Tibial nerve (tissue), 4 donors: ENCODE results near the gene CD7. TPM values are rescaled to one million over a fixed set of nuclear protein-coding genes. Genes with fewer than 3 reads are reported as not detected.
A peak's percentile ranks its signal among the peaks of the same experiment; 100 is the strongest.

Source experiments
- DNase-seq, 2 donors: peaks; one replicate each; pipeline ENCODE4 v3.0.0-alpha.2; 2019; ENCODE audit warnings: low spot score in 2 of 2
- H3K27ac ChIP-seq, 4 donors: fragments of 200-600 bp; sonication (generic) in 3 of 4; one replicate each; pipeline ENCODE4 v1.5.1; 2017 to 2019; ENCODE audit warnings: mild to moderate bottlenecking in 1 of 4
- H3K27me3 ChIP-seq, 2 donors: fragments of 200-600 bp; sonication (generic) in 1 of 2; one replicate each; pipeline versions ENCODE4 v1.5.1 to v1.6.0; 2017 to 2019
- H3K36me3 ChIP-seq, 3 donors: fragments of 200-600 bp; sonication (generic); one replicate each; pipeline ENCODE4 v1.5.1; 2018 to 2019
- H3K4me1 ChIP-seq, 4 donors: fragments of 200-600 bp; sonication (generic) in 3 of 4; one replicate each; pipeline ENCODE4 v1.5.1; 2017 to 2019
- H3K4me3 ChIP-seq, 4 donors: fragments of 200-600 bp; sonication (generic) in 3 of 4; one replicate each; pipeline ENCODE4 v1.5.1; 2017 to 2019; ENCODE audit warnings: mild to moderate bottlenecking in 1 of 4, moderate library complexity in 1 of 4
- H3K9me3 ChIP-seq, 4 donors: fragments of 200-600 bp; sonication (generic) in 3 of 4; one replicate each; pipeline ENCODE4 v1.5.1; 2017 to 2019
- EP300 ChIP-seq, 2 donors: sonication (generic); formaldehyde crosslinking; IDR thresholded peaks; one replicate each; pipeline ENCODE4 v1.6.1; 2017; ENCODE audit warnings: antibody characterized with exemption in 2 of 2, mild to moderate bottlenecking in 1 of 2
- POLR2A ChIP-seq, 2 donors: fragments of 450-650 bp; IDR thresholded peaks; one replicate each; pipeline ENCODE4 v1.6.1; 2017; ENCODE audit warnings: antibody characterized with exemption in 2 of 2, mild to moderate bottlenecking in 2 of 2, moderate library complexity in 2 of 2
- WGBS, 2 donors: methylation state at CpG; one replicate each; pipeline ENCODE4 v1.1.5; 2018; 5-methylcytosine and 5-hydroxymethylcytosine counted together
- total RNA-seq, 4 donors: library from RNA; depleted of rRNA; stranded (reverse); fragments of >200 nt; gene quantifications; one replicate each; pipeline ENCODE4 v1.1.0, GENCODE V29; 2016
- TF ChIP-seq, protein P1 (sequence below), 5 experiments: fragments of 200-600 bp in 3 of 5; fragments of 450-650 bp in 2 of 5; sonication (generic) in 3 of 5; IDR thresholded peaks; one replicate each; pipeline ENCODE4 v1.5.1; 2016 to 2019; ENCODE audit warnings: antibody characterized with exemption in 5 of 5, mild to moderate bottlenecking in 3 of 5, moderate library complexity in 2 of 5

The CD7 gene
- total RNA-seq, 4 donors from 2014 or later = 0.63 to 0.90 TPM; not detected in 2

DNA sequence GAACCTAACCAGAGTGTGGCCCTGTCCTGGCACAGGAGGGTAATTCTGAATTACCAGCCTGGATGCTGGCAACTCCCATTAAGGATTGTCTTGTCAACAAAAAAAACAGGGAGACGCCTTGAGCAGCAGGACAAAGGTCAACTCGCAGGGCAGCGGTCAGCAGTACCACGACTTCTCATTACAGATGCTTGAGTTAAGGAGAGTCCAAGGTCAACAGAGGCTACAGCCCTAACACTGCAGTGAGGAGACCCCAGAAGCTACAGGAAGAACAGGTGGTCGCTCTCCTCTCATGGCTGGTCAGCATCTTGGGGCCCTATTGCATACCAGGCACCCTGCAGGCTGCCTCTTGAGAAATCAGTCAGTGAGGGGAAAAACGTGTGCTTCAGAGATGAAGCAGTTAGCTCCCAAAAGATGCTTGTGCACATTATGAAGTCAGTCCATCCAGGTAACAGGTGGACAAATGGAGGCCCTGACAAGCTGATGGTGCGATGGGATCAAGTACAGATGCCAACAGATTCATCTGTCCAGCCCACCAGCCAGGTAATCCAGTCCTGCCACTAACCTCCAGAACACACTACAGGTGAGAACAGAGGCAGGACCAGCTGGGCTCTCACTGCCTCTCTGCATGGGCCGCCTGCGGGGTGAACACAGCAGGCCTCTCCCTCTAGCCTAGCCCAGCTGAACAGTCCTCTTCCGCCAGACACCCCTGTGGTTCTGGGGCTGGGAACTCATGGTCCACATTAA lies 48.1 kb downstream of the CD7 start:
- H3K27ac ChIP-seq = peak overlapping the region in 3 of 4 donors; percentile 58 to 94 (median 81)
- TF ChIP-seq, protein P1, sequence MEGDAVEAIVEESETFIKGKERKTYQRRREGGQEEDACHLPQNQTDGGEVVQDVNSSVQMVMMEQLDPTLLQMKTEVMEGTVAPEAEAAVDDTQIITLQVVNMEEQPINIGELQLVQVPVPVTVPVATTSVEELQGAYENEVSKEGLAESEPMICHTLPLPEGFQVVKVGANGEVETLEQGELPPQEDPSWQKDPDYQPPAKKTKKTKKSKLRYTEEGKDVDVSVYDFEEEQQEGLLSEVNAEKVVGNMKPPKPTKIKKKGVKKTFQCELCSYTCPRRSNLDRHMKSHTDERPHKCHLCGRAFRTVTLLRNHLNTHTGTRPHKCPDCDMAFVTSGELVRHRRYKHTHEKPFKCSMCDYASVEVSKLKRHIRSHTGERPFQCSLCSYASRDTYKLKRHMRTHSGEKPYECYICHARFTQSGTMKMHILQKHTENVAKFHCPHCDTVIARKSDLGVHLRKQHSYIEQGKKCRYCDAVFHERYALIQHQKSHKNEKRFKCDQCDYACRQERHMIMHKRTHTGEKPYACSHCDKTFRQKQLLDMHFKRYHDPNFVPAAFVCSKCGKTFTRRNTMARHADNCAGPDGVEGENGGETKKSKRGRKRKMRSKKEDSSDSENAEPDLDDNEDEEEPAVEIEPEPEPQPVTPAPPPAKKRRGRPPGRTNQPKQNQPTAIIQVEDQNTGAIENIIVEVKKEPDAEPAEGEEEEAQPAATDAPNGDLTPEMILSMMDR (IDR thresholded peaks at IDR 0.05) = no peak
- TF ChIP-seq EP300 (IDR thresholded peaks at IDR 0.05) (no peak), POLR2A (IDR thresholded peaks at IDR 0.05) (no peak)
- peaks cover 0 to 79% (median 61%) of the 10 kb centered on the region in 4 donors for H3K4me1 ChIP-seq
- H3K4me3 ChIP-seq = no peak overlapping the region
- no peak for DNase-seq
- 55 to 57% methylated on average over 10 of the region's 10 CpGs for WGBS, 2 donors
- H3K9me3 ChIP-seq = no peaks in the 10 kb centered on the region
- peaks cover 0 to 36% (median 27%) of the 10 kb centered on the region in 3 donors for H3K36me3 ChIP-seq
- no peaks in the 10 kb centered on the region for H3K27me3 ChIP-seq

DNA sequence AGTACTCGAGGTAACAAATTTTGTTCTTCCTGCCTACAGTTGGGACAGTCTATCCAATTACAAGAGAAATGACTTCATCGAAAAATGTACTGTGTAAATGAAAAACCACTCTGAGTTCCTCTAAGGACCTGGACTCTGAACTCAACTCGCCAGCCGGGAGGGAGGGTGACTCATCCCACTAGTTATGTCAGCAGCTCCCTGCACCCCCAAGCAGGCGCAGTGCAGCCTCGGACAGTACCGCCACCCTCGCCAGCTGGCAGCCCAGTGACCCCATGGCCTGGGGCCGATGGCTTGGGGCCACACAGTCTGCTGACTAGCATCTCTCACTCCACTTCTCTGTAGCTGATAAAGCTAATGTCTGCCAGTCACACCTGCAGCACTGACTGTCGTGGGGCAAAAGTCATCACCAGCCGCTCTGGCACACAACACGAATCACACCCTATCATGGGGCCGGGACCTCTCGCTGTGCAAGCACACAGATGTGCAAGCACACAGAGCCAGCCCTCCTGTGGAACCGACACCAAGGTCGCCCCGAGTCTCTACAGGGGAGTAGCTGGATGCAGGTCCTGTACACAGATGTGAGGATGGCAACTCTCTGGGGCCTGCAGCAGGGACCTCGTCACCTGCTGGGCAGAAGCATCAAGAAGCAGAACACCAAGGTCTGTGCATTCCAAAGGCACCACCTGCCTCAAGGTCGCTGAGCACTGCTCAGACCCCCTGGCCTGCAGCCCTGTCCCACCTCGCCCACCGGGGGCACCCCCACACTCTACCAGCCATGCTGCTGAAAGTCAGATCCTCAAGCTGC lies 49.6 kb downstream of the CD7 start:
- DNase-seq = peak; percentile 88 to 89
- Histone ChIP-seq H3K4me3 (peak overlapping the region in 1 of 4 donors; percentile 6), H3K36me3 (peaks cover 0 to 52% (median 42%) of the 10 kb centered on the region in 3 donors), H3K4me1 (peaks cover 0 to 81% (median 56%) of the 10 kb centered on the region in 4 donors), H3K27me3 (no peaks in the 10 kb centered on the region), H3K9me3 (no peaks in the 10 kb centered on the region), H3K27ac (peak overlapping the region; percentile 74 to 94 (median 90))
- WGBS, 2 donors = 16 to 23% methylated on average over 16 to 20 of the region's 21 CpGs
- TF ChIP-seq EP300 (IDR thresholded peaks at IDR 0.05) (peak; percentile 48 to 87), POLR2A (IDR thresholded peaks at IDR 0.05) (no peak)
- TF ChIP-seq, protein P1 (IDR thresholded peaks at IDR 0.05) = no peak

DNA sequence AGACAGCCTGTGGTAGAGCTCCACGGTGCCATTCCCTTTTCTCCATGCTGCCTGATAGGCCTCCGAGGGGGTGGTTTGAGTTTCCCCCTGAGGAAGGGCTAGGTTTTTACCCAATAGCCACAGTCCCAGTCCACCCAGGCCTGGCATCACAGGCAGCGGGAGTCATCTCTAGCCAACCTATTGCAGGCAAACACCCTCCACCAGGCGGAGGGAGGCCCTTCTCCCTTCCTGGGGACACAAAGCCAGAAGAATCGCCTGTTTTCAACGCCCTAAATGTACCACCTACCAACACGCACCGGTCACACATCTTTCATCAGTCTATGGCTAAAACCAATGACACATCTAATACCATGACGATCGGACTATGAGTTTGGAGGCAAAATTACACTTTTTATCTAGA lies 51.3 kb downstream of the CD7 start:
- Histone ChIP-seq H3K4me1 (peaks cover 0 to 67% (median 45%) of the 10 kb centered on the region in 4 donors), H3K36me3 (peaks cover 0 to 58% (median 39%) of the 10 kb centered on the region in 3 donors), H3K9me3 (no peaks in the 10 kb centered on the region), H3K27ac (peak overlapping the region in 3 of 4 donors; percentile 90 to 94 (median 91)), H3K4me3 (no peak overlapping the region), H3K27me3 (no peaks in the 10 kb centered on the region)
- WGBS, 2 donors = 85 to 92% methylated on average over 10 of the region's 10 CpGs
- DNase-seq = no peak
- TF ChIP-seq POLR2A (IDR thresholded peaks at IDR 0.05) (no peak), EP300 (IDR thresholded peaks at IDR 0.05) (no peak)
- TF ChIP-seq, protein P1 (IDR thresholded peaks at IDR 0.05) = no peak

Other genes with a start within 250 kb of the CD7 start
- 100 to 1,000 TPM; 129 to 319 (median 160) TPM for gene FASN, start 219.4 kb downstream of the CD7 start, total RNA-seq
- 10 to 100 TPM; 33.5 to 91.2 (median 47.9) TPM for gene CCDC57, start 104.8 kb downstream of the CD7 start, total RNA-seq
- 10 to 100 TPM; 10.5 to 36.0 (median 21.4) TPM for gene SLC16A3, start 88.6 kb downstream of the CD7 start, total RNA-seq
- gene CSNK1D, start 43.9 kb downstream of the CD7 start, total RNA-seq = 100 to 1,000 TPM in 3 of 4 donors, 10 to 100 TPM in 1; 93.9 to 160 (median 124) TPM
- gene SECTM1, start 16.2 kb upstream of the CD7 start, total RNA-seq = 10 to 100 TPM in 3 of 4 donors, 1 to 10 TPM in 1; 6.9 to 12.6 (median 11.3) TPM
- not detected for gene TEX19, start 41.6 kb upstream of the CD7 start, total RNA-seq
- under 1 TPM in 1 of 4 donors, not detected in 3; 0.20 TPM for gene UTS2R, start 54.2 kb upstream of the CD7 start, total RNA-seq
- gene HEXD, start 100.7 kb upstream of the CD7 start, total RNA-seq = 100 to 1,000 TPM in 1 of 4 donors, 10 to 100 TPM in 3; 65.6 to 143 (median 95.1) TPM
- gene OGFOD3, start 101.0 kb upstream of the CD7 start, total RNA-seq = 10 to 100 TPM; 23.7 to 51.6 (median 40.7) TPM
- 100 to 1,000 TPM in 2 of 4 donors, 10 to 100 TPM in 2; 45.4 to 106 (median 86.4) TPM for gene CYBC1, start 133.1 kb upstream of the CD7 start, total RNA-seq
- gene NARF, start 141.1 kb upstream of the CD7 start, total RNA-seq = 10 to 100 TPM; 25.8 to 79.2 (median 59.9) TPM
- gene FOXK2, start 202.1 kb upstream of the CD7 start, total RNA-seq = 10 to 100 TPM; 29.6 to 65.4 (median 33.3) TPM